DND-41 (cell line): ENCODE results near the gene PDZRN3.

Source experiments
- ATAC-seq: fragments of 200-7000 bp; cut with Tn5 transposase; 3 replicates; pipeline ENCODE4 v1.9.1; 2021; ENCODE audit warnings: low read depth; ENCODE audit not compliant: insufficient read depth
- DNase-seq: peaks from one replicate; pipeline ENCODE4 v3.0.0-alpha.2; 2020
- H2AFZ ChIP-seq: 2 replicates; pipeline ENCODE4 v1.6.0; 2012; ENCODE audit warnings: low read depth, low read length
- H3K27ac ChIP-seq: 2 replicates; pipeline ENCODE4 v1.5.1; 2012; ENCODE audit warnings: low read length, inconsistent platforms
- H3K27me3 ChIP-seq: fragments of 200-600 bp; sonication (generic); 2 replicates; pipeline ENCODE4 v1.6.0; 2012; ENCODE audit warnings: low read length, mild to moderate bottlenecking, inconsistent platforms; ENCODE audit not compliant: insufficient read depth, poor library complexity
- H3K36me3 ChIP-seq: 2 replicates; pipeline ENCODE4 v1.5.1; 2012; ENCODE audit warnings: low read length, inconsistent platforms; ENCODE audit not compliant: insufficient read depth
- H3K4me1 ChIP-seq: 2 replicates; pipeline ENCODE4 v1.5.1; 2012; ENCODE audit warnings: mild to moderate bottlenecking, low read length; ENCODE audit not compliant: insufficient read depth
- H3K4me2 ChIP-seq: 2 replicates; pipeline ENCODE4 v1.6.0; 2012; ENCODE audit warnings: mild to moderate bottlenecking, moderate library complexity, low read length, inconsistent platforms; ENCODE audit not compliant: insufficient read depth
- H3K4me3 ChIP-seq, 2 experiments: fragments of 200-600 bp in 1 of 2; shearing (Covaris generic) in 1 of 2; 2 replicates each; pipeline ENCODE4 v1.5.1; 2012 to 2016; ENCODE audit warnings: inconsistent platforms in 2 of 2, low read length in 2 of 2, mild to moderate bottlenecking in 2 of 2, low read depth in 1 of 2, moderate library complexity in 1 of 2
- H3K79me2 ChIP-seq: 2 replicates; pipeline ENCODE4 v1.6.0; 2012; ENCODE audit warnings: low read length, inconsistent platforms; ENCODE audit not compliant: insufficient read depth
- H3K9ac ChIP-seq: 2 replicates; pipeline ENCODE4 v1.6.0; 2012; ENCODE audit warnings: low read depth, mild to moderate bottlenecking, inconsistent platforms, low read length, moderate library complexity
- H3K9me3 ChIP-seq: 2 replicates; pipeline ENCODE4 v1.5.1; 2012; ENCODE audit warnings: low read length, moderate library complexity, mild to moderate bottlenecking, inconsistent platforms; ENCODE audit not compliant: insufficient read depth, severe bottlenecking
- H4K20me1 ChIP-seq: 2 replicates; pipeline ENCODE4 v1.6.0; 2012; ENCODE audit warnings: low read length; ENCODE audit not compliant: insufficient read depth
- CTCF ChIP-seq: IDR thresholded peaks from 2 replicates; pipeline ENCODE4 v1.5.1; 2012; ENCODE audit warnings: borderline replicate concordance, low read length, moderate library complexity, mild to moderate bottlenecking; ENCODE audit not compliant: poor library complexity, severe bottlenecking; ENCODE audit errors: extremely low read depth
- EZH2 ChIP-seq: IDR thresholded peaks from 3 replicates; pipeline ENCODE4 v1.6.1; 2012; ENCODE audit warnings: borderline replicate concordance, low read depth, mild to moderate bottlenecking, moderate library complexity, low read length, inconsistent platforms; ENCODE audit not compliant: severe bottlenecking

The PDZRN3 gene

GRCh38 chr3:73433079-73433478 lies 191.7 kb downstream of the PDZRN3 start:
- H3K27ac ChIP-seq = no peak overlapping the region
- no peak for DNase-seq
- H3K27me3 ChIP-seq = peaks cover 7% of the 10 kb centered on the region
- no peaks in the 10 kb centered on the region for H3K79me2 ChIP-seq
- H4K20me1 ChIP-seq = no peaks in the 10 kb centered on the region
- no peaks in the 10 kb centered on the region for H3K4me1 ChIP-seq
- H3K4me2 ChIP-seq = no peak overlapping the region
- no peak for TF ChIP-seq EZH2
- TF ChIP-seq CTCF = no peak
- ATAC-seq = no peak
- H3K9me3 ChIP-seq = no peaks in the 10 kb centered on the region
- no peak overlapping the region for H2AFZ ChIP-seq
- no peak overlapping the region for H3K9ac ChIP-seq
- H3K36me3 ChIP-seq = no peaks in the 10 kb centered on the region
- H3K4me3 ChIP-seq = no peak overlapping the region

- Histone ChIP-seq H3K4me1 (no peaks in the 10 kb centered on the region), H3K36me3 (no peaks in the 10 kb centered on the region), H3K27ac (no peak overlapping the region), H3K4me3 (no peak overlapping the region), H3K9me3 (no peaks in the 10 kb centered on the region), H2AFZ (no peak overlapping the region), H3K79me2 (no peaks in the 10 kb centered on the region), H3K27me3 (peaks cover 8% of the 10 kb centered on the region), H3K4me2 (no peak overlapping the region), H3K9ac (no peak overlapping the region), H4K20me1 (no peaks in the 10 kb centered on the region)
- ATAC-seq (no peak), DNase-seq (no peak)
- TF ChIP-seq EZH2 = no peak
Observed at GRCh38 chr3:73432706-73433032, 192.1 kb downstream of the PDZRN3 start.

GRCh38 chr3:73432023-73432705 lies 192.6 kb downstream of the PDZRN3 start:
- H3K4me1 ChIP-seq = no peaks in the 10 kb centered on the region
- TF ChIP-seq EZH2 (no peak), CTCF (peak; percentile 58)
- ATAC-seq = no peak
- no peak overlapping the region for H3K4me2 ChIP-seq
- H3K9ac ChIP-seq = no peak overlapping the region
- no peak overlapping the region for H3K27ac ChIP-seq
- no peak overlapping the region for H2AFZ ChIP-seq
- peak; percentile 10 for DNase-seq
- no peaks in the 10 kb centered on the region for H3K9me3 ChIP-seq
- no peak overlapping the region for H3K4me3 ChIP-seq
- no peaks in the 10 kb centered on the region for H3K36me3 ChIP-seq
- H4K20me1 ChIP-seq = no peaks in the 10 kb centered on the region
- H3K27me3 ChIP-seq = peaks cover 8% of the 10 kb centered on the region
- H3K79me2 ChIP-seq = no peaks in the 10 kb centered on the region

GRCh38 chr3:73431183-73431900 lies 193.4 kb downstream of the PDZRN3 start:
- Histone ChIP-seq H3K4me1 (no peaks in the 10 kb centered on the region), H4K20me1 (no peaks in the 10 kb centered on the region), H3K9ac (no peak overlapping the region), H3K27ac (no peak overlapping the region), H3K36me3 (no peaks in the 10 kb centered on the region), H3K79me2 (no peaks in the 10 kb centered on the region), H3K27me3 (peaks cover 8% of the 10 kb centered on the region), H3K9me3 (no peaks in the 10 kb centered on the region), H3K4me3 (no peak overlapping the region), H2AFZ (no peak overlapping the region), H3K4me2 (no peak overlapping the region)
- DNase-seq (no peak), ATAC-seq (no peak)
- TF ChIP-seq EZH2 (no peak), CTCF (no peak)
